Measurements from ENCODE around the gene RNASE8.

RNASE8 gene

GRCh38 chr14:21105095-21105494, 47.5 kb downstream of the RNASE8 start:
- FAIRE-seq: no peak

GRCh38 chr14:21106176-21106497, 48.5 kb downstream of the RNASE8 start:
- FAIRE-seq (no peak), DNase-seq (ENCODE audit: low spot score) (no peak)

More at GRCh38 chr14:21105095-21105494, 47.5 kb downstream of the RNASE8 start:
- DNase-seq (ENCODE audit: low spot score): no peak

GRCh38 chr14:21106498-21107282, 49.1 kb downstream of the RNASE8 start:
- FAIRE-seq: no peak

GRCh38 chr14:21107283-21107800, 49.7 kb downstream of the RNASE8 start:
- DNase-seq (ENCODE audit: low spot score) (no peak), FAIRE-seq (no peak)

More at GRCh38 chr14:21106498-21107282, 49.1 kb downstream of the RNASE8 start:
- peak; percentile 82 for DNase-seq (ENCODE audit: low spot score)

Measured in urothelium cell line (cell line).